Rectal smooth muscle tissue (tissue), 1 donor: Measurements from ENCODE around the gene RUNDC1.
"Not testable (repeated sequence)": the region's sequence is repeated elsewhere in the genome, so short reads cannot be mapped to it uniquely, and the experiment has no call there.

Experiments
- H3K27ac ChIP-seq: one replicate; pipeline ENCODE4 v1.7.0; 2013; ENCODE audit warnings: low read depth, low read length, inconsistent platforms
- H3K27me3 ChIP-seq: one replicate; pipeline ENCODE4 v1.7.0; 2013; ENCODE audit warnings: low read length; ENCODE audit not compliant: control insufficient read depth, insufficient read depth
- H3K36me3 ChIP-seq: one replicate; pipeline ENCODE4 v1.7.0; 2013; ENCODE audit warnings: low read length; ENCODE audit not compliant: control insufficient read depth, insufficient read depth
- H3K4me1 ChIP-seq: one replicate; pipeline ENCODE4 v1.7.0; 2013; ENCODE audit warnings: low read length; ENCODE audit not compliant: control insufficient read depth, insufficient read depth
- H3K4me3 ChIP-seq: one replicate; pipeline ENCODE4 v1.7.0; 2013; ENCODE audit warnings: low read length
- H3K9ac ChIP-seq: one replicate; pipeline ENCODE4 v1.7.0; 2013; ENCODE audit warnings: low read length

The RUNDC1 gene

DNA sequence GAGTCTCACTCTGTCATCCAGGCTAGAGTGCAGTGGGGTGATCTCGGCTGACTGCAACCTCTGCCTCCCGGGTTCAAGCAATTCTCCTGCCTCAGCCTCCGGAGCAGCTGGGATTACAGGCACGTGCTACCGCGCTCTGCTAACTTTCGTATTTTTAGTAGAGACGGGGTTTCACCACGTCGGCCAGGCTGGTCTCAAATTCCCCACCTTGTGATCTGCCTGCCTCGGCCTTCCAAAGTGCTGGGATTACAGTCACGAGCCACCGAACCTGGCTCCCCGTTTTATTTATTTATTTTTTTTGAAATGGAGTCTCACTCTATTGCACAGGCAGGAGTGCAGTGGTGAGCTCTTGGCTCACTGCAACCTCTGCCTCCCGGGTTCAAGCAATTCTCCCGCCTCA lies 4.7 kb upstream of the RUNDC1 start:
- not testable (repeated sequence) for H3K4me3 ChIP-seq, H3K4me1 ChIP-seq, H3K27me3 ChIP-seq, H3K27ac ChIP-seq, H3K9ac ChIP-seq, H3K36me3 ChIP-seq

- peak within 1 kb of the TSS; percentile 72 for H3K4me3 ChIP-seq
- peak within 1 kb of the TSS; percentile 78 for H3K9ac ChIP-seq
- H3K36me3 ChIP-seq: no peaks in the 10 kb centered on the region
- peak within 1 kb of the TSS; percentile 84 for H3K27ac ChIP-seq
- H3K27me3 ChIP-seq: no peaks in the 10 kb centered on the region
- H3K4me1 ChIP-seq: peaks cover 15% of the 10 kb centered on the region
Measured at GRCh38 chr17:42979511-42980273, 673 bp upstream of the RUNDC1 start, which contains the start of gene PTGES3L. PTGES3L (minus strand) TSS chr17:42980080; CDS start chr17:42980053, 27 bp downstream.

GRCh38 chr17:42980766-42981397 lies 517 bp downstream of the RUNDC1 start:
- H3K4me3 ChIP-seq: peak overlapping the region; percentile 72
- no peaks in the 10 kb centered on the region for H3K27me3 ChIP-seq
- H3K36me3 ChIP-seq: no peaks in the 10 kb centered on the region
- H3K4me1 ChIP-seq: peaks cover 15% of the 10 kb centered on the region
- H3K9ac ChIP-seq: peak overlapping the region; percentile 78
- H3K27ac ChIP-seq: peak overlapping the region; percentile 84

- Histone ChIP-seq H3K27ac (no peak overlapping the region), H3K27me3 (no peaks in the 10 kb centered on the region), H3K4me3 (no peak overlapping the region), H3K4me1 (peaks cover 15% of the 10 kb centered on the region), H3K36me3 (peaks cover 2% of the 10 kb centered on the region), H3K9ac (no peak overlapping the region)
Measured at GRCh38 chr17:42982266-42982665, 1.9 kb downstream of the RUNDC1 start.

DNA sequence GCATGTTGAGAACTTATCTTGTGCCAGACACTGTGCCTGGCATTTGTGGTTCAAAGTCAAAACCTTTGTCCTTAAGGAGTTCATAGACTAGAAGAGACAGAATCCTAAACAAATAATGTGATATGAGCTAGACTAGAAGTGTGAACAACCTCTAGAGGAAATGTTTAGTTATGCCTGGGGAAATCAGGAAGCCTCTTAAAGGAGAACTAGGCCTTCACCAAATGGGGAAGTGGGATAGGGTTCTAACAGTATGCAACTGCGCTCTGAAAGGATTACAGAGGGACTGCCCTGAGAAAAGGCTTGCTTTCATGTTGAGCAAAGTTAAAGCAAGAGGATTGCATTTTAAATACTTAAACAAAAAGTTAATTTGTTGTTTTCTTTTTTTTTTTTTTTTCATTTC lies 4.9 kb downstream of the RUNDC1 start:
- H3K4me3 ChIP-seq: no peak overlapping the region
- no peak overlapping the region for H3K9ac ChIP-seq
- H3K27me3 ChIP-seq: no peaks in the 10 kb centered on the region
- peaks cover 12% of the 10 kb centered on the region for H3K36me3 ChIP-seq
- peaks cover 8% of the 10 kb centered on the region for H3K4me1 ChIP-seq
- no peak overlapping the region for H3K27ac ChIP-seq

DNA sequence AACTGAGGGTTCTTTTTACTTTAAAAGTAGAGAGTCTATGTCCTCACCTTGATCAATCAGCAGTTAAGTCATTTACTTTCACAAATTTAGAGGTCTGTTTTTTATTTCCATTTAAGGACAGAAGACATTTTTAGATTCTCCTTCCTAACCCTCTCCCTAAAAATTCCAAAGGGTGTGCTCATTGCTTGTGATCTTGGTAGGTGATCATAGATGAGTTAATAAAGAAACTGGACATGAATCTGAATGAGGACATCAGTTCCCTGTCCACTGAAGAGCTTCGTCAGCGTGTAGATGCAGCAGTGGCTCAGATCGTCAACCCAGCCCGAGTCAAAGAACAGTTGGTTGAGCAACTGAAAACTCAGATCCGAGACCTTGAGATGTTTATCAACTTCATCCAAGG lies 8.8 kb downstream of the RUNDC1 start:
- no peak overlapping the region for H3K9ac ChIP-seq
- peaks cover 34% of the 10 kb centered on the region for H3K36me3 ChIP-seq
- no peak overlapping the region for H3K27ac ChIP-seq
- no peak overlapping the region for H3K4me3 ChIP-seq
- H3K27me3 ChIP-seq: no peaks in the 10 kb centered on the region
- H3K4me1 ChIP-seq: no peaks in the 10 kb centered on the region

DNA sequence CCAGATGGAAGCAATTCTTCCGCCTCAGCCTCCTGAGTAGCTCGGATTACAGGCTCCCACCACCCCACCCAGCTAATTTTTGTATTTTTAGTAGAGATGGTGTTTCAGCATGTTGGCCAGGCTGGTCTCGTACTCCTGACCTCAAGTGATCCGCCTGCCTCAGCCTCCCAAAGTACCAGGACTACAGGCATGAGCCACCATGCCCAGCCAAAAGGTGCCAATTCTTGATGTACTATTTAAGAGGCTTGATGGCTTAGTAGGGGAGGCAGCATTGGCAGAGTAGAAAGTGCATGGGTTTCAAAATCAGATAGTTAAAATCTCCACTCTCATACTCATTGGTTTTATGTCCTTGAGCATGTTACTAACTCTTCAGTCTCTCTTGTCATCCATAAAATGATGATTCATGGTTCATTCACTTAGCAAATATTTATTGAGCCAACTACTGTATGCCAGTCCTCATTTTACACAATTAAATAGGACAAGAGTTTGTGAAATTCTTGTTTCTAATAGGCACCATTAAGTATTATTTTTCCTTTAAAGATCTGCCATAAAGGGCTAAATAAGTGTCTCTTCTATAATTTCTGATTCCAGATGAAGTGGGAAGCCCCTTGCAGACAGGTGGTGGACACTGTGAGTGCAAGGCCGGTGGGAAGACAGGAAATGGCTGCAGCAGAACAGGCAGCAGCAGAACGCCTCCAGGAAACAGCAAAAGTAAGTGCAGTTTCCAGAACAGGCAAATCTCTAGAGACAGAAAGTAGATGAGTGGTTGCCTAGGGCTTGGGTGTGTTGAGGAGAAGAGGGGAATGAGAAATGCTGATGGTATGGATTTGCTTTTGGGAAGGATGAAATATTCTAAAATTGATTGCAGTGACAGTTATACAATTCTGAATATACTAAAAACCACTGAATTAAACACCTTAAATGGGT lies 9.6 kb downstream of the RUNDC1 start:
- Histone ChIP-seq H3K4me1 (no peaks in the 10 kb centered on the region), H3K27ac (no peak overlapping the region), H3K36me3 (peaks cover 34% of the 10 kb centered on the region), H3K27me3 (no peaks in the 10 kb centered on the region), H3K9ac (no peak overlapping the region), H3K4me3 (no peak overlapping the region)

GRCh38 chr17:42991471-42991870 lies 11.1 kb downstream of the RUNDC1 start:
- Histone ChIP-seq H3K36me3 (peaks cover 34% of the 10 kb centered on the region), H3K27me3 (no peaks in the 10 kb centered on the region), H3K27ac (no peak overlapping the region), H3K4me1 (no peaks in the 10 kb centered on the region), H3K4me3 (no peak overlapping the region), H3K9ac (no peak overlapping the region)

DNA sequence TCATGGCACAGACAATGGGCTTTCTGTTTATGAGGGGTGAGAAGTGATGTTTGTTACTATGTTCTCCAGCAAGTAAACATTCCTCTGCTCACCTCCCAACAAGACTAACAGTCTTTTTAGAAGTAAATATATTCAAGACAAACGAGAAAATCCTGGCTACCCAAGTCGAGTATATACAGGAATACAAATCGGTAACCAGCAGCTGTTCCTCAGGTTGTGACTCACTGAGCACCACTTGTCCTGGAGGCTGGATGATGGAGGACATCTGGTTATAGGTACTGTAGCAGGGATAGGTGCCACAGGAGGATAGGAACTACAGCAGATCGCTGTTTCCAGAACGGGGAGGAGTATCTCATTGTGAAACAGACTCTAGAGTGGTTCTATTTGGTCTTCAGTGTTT lies 12.5 kb downstream of the RUNDC1 start:
- no peak overlapping the region for H3K4me3 ChIP-seq
- H3K36me3 ChIP-seq: peaks cover 30% of the 10 kb centered on the region
- H3K27ac ChIP-seq: no peak overlapping the region
- H3K27me3 ChIP-seq: no peaks in the 10 kb centered on the region
- peaks cover 7% of the 10 kb centered on the region for H3K4me1 ChIP-seq
- H3K9ac ChIP-seq: no peak overlapping the region

DNA sequence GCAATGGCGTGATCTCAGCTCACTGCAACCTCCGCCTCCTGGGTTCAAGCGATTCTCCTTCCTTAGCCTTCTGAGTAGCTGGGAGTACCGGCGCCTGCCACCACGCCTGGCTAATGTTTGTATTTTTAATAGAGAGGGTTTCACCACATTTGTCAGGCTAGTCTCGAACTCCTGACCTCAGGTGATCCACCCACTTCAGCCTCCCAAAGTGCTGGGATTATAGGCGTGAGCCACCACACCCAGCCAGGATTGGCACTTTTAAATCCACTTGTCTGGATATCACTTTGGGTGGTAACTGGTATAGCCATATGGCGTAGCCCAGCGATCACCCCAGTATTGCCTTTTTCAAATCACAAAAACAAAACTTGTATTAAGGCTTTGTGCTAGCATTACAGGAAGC lies 13.5 kb downstream of the RUNDC1 start:
- H3K9ac ChIP-seq, H3K27me3 ChIP-seq, H3K4me3 ChIP-seq, H3K4me1 ChIP-seq, H3K27ac ChIP-seq: not testable (repeated sequence)
- peaks cover 29% of the 10 kb centered on the region for H3K36me3 ChIP-seq

DNA sequence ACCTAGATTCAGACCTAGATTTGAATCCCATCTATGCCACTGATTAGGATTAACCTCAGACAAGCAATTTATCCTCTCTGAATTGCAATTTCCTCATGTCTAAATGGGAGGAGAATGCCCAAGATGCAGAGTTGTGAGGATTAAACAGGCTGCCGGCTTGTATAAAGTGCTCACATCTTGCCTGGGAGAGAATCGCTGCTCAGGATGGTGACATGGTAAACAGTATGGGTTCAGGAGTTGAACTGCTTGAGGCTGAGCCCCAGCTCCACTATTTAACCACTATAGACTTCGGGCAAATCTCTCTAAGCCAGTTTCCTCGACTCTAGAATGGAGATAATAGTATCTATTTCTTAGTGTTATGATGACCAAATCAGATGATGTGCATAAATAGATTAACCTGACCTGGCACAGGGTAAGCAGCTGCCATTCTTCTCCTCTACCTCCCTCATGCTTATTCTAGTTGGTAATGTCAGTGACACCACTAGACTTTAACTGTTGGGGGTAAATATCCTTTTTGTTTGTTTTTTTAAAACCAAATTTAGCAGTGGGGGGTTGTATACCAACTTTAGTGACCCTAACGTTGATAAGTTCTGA lies 17.1 kb downstream of the RUNDC1 start:
- peak overlapping the region; percentile 44 for H3K4me3 ChIP-seq
- peaks cover 19% of the 10 kb centered on the region for H3K36me3 ChIP-seq
- peak overlapping the region; percentile 12 for H3K9ac ChIP-seq
- H3K27me3 ChIP-seq: no peaks in the 10 kb centered on the region
- H3K27ac ChIP-seq: peak overlapping the region; percentile 77
- H3K4me1 ChIP-seq: peaks cover 14% of the 10 kb centered on the region
